ENCODE data around the gene IRAK1.

DNA sequence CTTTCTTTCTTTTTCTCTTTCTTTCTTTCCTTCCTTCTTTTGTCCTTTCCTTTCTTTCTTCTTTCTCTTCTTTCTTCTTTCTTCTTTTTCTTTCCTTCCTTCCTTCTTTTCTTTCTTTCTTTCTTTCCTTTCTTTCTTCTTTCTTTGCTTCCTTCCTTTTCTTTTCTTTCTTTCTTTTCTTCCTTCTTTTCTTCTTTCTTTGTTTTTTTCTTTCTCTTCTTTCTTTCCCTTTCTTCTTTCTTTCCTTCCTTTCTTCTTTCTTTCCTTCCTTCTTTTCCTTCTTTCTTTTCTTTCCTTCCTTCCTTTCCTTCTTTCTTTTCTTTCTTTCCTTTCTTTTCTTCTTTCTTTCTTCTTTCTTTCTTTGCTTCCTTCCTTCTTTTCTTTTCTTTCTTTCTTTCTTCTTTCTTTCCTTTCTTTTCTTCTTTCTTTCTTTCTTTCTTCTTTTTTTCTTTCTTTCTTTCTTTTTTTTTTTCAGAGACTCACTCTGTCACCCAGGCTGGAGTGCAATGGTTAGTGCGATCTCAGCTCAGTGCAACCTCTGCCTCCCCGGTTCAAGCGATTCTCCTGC, 28.6 kb downstream of the IRAK1 start:
- TF ChIP-seq, protein P1, sequence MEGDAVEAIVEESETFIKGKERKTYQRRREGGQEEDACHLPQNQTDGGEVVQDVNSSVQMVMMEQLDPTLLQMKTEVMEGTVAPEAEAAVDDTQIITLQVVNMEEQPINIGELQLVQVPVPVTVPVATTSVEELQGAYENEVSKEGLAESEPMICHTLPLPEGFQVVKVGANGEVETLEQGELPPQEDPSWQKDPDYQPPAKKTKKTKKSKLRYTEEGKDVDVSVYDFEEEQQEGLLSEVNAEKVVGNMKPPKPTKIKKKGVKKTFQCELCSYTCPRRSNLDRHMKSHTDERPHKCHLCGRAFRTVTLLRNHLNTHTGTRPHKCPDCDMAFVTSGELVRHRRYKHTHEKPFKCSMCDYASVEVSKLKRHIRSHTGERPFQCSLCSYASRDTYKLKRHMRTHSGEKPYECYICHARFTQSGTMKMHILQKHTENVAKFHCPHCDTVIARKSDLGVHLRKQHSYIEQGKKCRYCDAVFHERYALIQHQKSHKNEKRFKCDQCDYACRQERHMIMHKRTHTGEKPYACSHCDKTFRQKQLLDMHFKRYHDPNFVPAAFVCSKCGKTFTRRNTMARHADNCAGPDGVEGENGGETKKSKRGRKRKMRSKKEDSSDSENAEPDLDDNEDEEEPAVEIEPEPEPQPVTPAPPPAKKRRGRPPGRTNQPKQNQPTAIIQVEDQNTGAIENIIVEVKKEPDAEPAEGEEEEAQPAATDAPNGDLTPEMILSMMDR (IDR thresholded peaks at IDR 0.05; ENCODE audit: borderline replicate concordance, extremely low read depth, low read length, poor library complexity, severe bottlenecking): no peak
- TF ChIP-seq EZH2 (IDR thresholded peaks at IDR 0.05; ENCODE audit: borderline replicate concordance, low read depth, low read length, severe bottlenecking): no peak

Data from DND-41 (cell line).